ENCODE results near the gene CAMKV. TPM values are rescaled to one million over a fixed set of nuclear protein-coding genes. Genes with fewer than 3 reads are reported as not detected.
A peak's percentile ranks its signal among the peaks of the same experiment; 100 is the strongest.
"Not testable (repeated sequence)": the region's sequence is repeated elsewhere in the genome, so short reads cannot be mapped to it uniquely, and the experiment has no call there.

The CAMKV gene
- under 1 TPM in 1 of 2 donors, not detected in 1; 0.01 TPM for polyA plus RNA-seq

DNA sequence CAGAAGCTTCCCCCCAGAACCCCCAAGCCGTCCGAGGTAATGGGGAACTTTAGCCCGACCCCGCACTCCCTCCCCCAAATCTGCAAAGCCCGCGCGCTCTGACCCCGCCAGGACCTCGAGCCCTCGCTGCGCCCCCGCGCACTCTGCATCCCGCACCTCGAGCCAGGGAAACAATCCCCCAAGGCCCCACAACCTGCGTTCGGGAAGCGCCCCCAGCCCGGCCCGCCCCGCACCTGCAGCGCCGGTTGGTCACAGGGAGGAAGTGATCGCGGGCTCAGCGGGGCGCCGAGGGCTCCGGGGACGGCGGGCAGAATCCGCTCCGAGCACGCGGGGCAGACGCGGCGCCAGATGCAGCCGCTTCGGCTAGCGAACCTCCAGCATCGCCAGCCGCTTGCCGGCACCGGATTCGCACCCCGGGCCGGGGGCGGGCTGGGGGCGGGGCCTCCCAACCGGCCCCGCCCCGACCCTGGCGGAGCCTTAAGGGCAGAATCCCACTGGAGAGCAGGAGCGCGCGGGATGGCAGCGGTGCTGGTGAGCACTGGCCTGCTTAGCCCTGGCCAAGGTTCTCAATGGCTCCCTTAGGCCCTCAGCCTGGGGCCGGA lies at the start of gene CAMKV:
TSS of gene CAMKV (minus strand) at position 382 of the 602 bp plus-strand sequence. CDS start 7,518 bp downstream, outside the sequence.
- WGBS, 2 donors: 2% methylated on average over 32 to 59 of the region's 59 CpGs
- H3K36me3 ChIP-seq (ENCODE audit: control insufficient read depth in 2 of 2, insufficient read depth in 2 of 2, low read length in 1 of 2): no peaks in the 10 kb centered on the region
- no peak within 1 kb of the TSS for H3K27ac ChIP-seq (ENCODE audit: low read depth in 2 of 2, low read length in 1 of 2)
- peak within 1 kb of the TSS; percentile 23 to 24 for H3K4me3 ChIP-seq (ENCODE audit: low read depth in 1 of 2, low read length in 2 of 2)
- H3K9me3 ChIP-seq (ENCODE audit: control insufficient read depth in 2 of 2, insufficient read depth in 1 of 2, low read depth in 1 of 2, low read length in 1 of 2): no peaks in the 10 kb centered on the region
- H3K27me3 ChIP-seq (ENCODE audit: control insufficient read depth in 1 of 2, insufficient read depth in 2 of 2, low read length in 2 of 2): peaks cover 0 to 5% of the 10 kb centered on the region in 2 donors
- peaks cover 3% of the 10 kb centered on the region in 2 donors for H3K4me1 ChIP-seq (ENCODE audit: control insufficient read depth in 2 of 2, insufficient read depth in 2 of 2, low read length in 1 of 2)

DNA sequence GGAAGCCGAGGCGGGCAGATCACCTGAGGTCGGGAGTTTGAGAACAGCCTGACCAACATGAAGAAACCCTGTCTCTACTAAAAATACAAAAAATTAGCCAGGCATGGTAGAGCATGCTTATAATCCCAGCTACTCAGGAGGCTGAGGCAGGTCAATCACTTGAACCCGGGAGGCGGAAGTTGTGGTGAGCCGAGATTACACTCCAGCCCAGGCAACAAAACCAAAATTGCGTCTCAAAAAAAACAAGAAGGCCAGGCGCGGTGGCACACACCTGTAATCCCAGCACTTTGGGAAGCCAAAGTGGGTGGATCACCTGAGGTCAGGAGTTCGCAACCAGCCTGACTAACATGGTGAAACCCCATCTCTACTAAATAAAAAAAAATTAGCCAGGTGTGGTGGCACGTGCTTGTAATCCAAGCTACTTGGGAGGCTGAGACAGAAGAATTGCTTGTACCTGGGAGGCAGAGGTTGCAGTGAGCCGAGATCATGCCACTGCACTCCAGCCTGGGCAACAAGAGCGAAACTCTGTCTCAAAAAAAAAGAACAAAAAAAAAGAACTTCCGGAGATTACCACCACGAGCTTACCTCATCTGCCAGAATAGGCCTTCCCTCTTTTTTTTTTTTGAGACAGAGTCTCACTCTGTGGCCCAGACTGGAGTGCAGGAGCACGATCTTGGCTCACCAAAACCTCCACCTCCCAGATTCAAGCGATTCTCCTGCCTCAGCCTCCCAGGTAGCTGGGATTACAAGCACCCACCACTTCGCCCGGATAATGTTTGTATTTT lies 48.3 kb upstream of the CAMKV start:
- not testable (repeated sequence) for H3K27ac ChIP-seq (ENCODE audit: low read depth in 2 of 2, low read length in 1 of 2); H3K9me3 ChIP-seq (ENCODE audit: control insufficient read depth in 2 of 2, insufficient read depth in 1 of 2, low read depth in 1 of 2, low read length in 1 of 2); H3K27me3 ChIP-seq (ENCODE audit: control insufficient read depth in 1 of 2, insufficient read depth in 2 of 2, low read length in 2 of 2); H3K4me1 ChIP-seq (ENCODE audit: control insufficient read depth in 2 of 2, insufficient read depth in 2 of 2, low read length in 1 of 2); H3K4me3 ChIP-seq (ENCODE audit: low read depth in 1 of 2, low read length in 2 of 2); H3K36me3 ChIP-seq (ENCODE audit: control insufficient read depth in 2 of 2, insufficient read depth in 2 of 2, low read length in 1 of 2)
- WGBS, 2 donors: 92% methylated on average over 19 of the region's 19 CpGs

DNA sequence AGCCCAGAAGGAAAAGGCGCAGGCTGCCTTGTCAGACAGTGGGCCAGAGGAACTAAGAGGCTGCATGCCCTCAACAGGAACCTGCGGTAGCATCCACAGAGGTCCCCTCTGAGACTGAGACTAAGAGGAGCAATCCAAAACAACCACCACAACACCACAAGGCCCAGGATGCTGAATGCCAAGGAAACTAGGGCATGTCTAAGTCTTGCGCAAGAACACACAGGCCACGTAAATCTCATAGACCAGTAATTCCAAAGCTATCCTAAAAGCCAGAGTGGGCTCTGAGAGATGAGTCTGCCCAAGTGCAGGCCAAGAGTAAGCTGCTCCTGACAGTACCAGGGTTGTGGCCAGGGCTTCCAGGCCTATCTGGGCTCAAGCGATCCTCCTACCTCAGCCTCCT lies 47.0 kb upstream of the CAMKV start:
- H3K4me3 ChIP-seq (ENCODE audit: low read depth in 1 of 2, low read length in 2 of 2): no peak overlapping the region
- peaks cover 0 to 2% of the 10 kb centered on the region in 2 donors for H3K4me1 ChIP-seq (ENCODE audit: control insufficient read depth in 2 of 2, insufficient read depth in 2 of 2, low read length in 1 of 2)
- H3K9me3 ChIP-seq (ENCODE audit: control insufficient read depth in 2 of 2, insufficient read depth in 1 of 2, low read depth in 1 of 2, low read length in 1 of 2): no peaks in the 10 kb centered on the region
- H3K27me3 ChIP-seq (ENCODE audit: control insufficient read depth in 1 of 2, insufficient read depth in 2 of 2, low read length in 2 of 2): no peaks in the 10 kb centered on the region
- no peak overlapping the region for H3K27ac ChIP-seq (ENCODE audit: low read depth in 2 of 2, low read length in 1 of 2)
- peaks cover 5% of the 10 kb centered on the region in 2 donors for H3K36me3 ChIP-seq (ENCODE audit: control insufficient read depth in 2 of 2, insufficient read depth in 2 of 2, low read length in 1 of 2)
- 87 to 89% methylated on average over 5 of the region's 5 CpGs for WGBS, 2 donors

DNA sequence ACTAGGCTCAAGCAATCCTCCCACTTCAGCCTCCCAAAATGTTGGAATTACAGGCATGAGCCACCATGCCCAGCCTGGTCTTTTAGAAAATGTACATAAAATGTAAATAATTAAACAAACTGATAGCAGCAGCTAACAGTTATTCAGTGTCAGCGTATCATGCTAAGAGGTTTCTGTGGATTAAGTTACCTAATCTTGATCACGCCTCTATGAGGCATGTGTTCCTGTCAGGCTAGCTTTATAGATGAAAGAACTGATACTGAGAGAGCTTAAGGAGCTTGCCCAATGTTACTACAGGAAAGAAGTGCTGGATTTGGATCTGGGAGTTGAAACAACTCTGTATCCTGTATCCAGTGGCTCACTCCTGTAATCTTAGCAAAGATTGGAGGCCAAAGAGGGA lies 45.2 kb upstream of the CAMKV start:
- Histone ChIP-seq H3K27ac (ENCODE audit: low read depth in 2 of 2, low read length in 1 of 2) (no peak overlapping the region), H3K4me1 (ENCODE audit: control insufficient read depth in 2 of 2, insufficient read depth in 2 of 2, low read length in 1 of 2) (peaks cover 0 to 2% of the 10 kb centered on the region in 2 donors)
- 60 to 67% methylated on average over 2 of the region's 2 CpGs for WGBS, 2 donors

DNA sequence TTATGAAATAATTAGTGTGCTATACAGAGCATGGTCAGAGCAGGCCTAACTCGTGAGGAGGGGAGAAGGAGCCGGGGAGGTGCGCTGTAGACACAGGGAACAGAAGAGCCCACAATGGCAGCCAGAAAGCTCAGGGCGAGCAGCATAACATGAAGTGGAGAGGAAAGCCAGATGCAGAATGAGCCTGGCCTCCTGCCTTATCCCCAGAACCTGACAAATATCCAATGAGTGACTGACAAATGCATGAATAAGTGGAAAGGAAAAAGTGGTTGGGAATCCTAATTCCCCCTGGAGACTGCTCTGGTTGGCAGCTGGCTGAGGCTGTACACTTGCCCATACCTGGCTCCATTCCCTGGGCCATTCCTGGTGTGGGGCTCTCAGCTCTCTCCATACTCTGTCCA lies 43.2 kb upstream of the CAMKV start:
- Histone ChIP-seq H3K27ac (ENCODE audit: low read depth in 2 of 2, low read length in 1 of 2) (no peak overlapping the region), H3K36me3 (ENCODE audit: control insufficient read depth in 2 of 2, insufficient read depth in 2 of 2, low read length in 1 of 2) (peaks cover 5 to 20% of the 10 kb centered on the region in 2 donors), H3K4me3 (ENCODE audit: low read depth in 1 of 2, low read length in 2 of 2) (no peak overlapping the region), H3K9me3 (ENCODE audit: control insufficient read depth in 2 of 2, insufficient read depth in 1 of 2, low read depth in 1 of 2, low read length in 1 of 2) (no peaks in the 10 kb centered on the region), H3K4me1 (ENCODE audit: control insufficient read depth in 2 of 2, insufficient read depth in 2 of 2, low read length in 1 of 2) (peaks cover 0 to 2% of the 10 kb centered on the region in 2 donors), H3K27me3 (ENCODE audit: control insufficient read depth in 1 of 2, insufficient read depth in 2 of 2, low read length in 2 of 2) (no peaks in the 10 kb centered on the region)
- WGBS, 2 donors: 88 to 95% methylated on average over 4 of the region's 4 CpGs

More for the DNA sequence above, 45.2 kb upstream of the CAMKV start:
- no peaks in the 10 kb centered on the region for H3K9me3 ChIP-seq (ENCODE audit: control insufficient read depth in 2 of 2, insufficient read depth in 1 of 2, low read depth in 1 of 2, low read length in 1 of 2)
- H3K4me3 ChIP-seq (ENCODE audit: low read depth in 1 of 2, low read length in 2 of 2): no peak overlapping the region
- H3K36me3 ChIP-seq (ENCODE audit: control insufficient read depth in 2 of 2, insufficient read depth in 2 of 2, low read length in 1 of 2): peaks cover 5 to 10% of the 10 kb centered on the region in 2 donors
- H3K27me3 ChIP-seq (ENCODE audit: control insufficient read depth in 1 of 2, insufficient read depth in 2 of 2, low read length in 2 of 2): no peaks in the 10 kb centered on the region

DNA sequence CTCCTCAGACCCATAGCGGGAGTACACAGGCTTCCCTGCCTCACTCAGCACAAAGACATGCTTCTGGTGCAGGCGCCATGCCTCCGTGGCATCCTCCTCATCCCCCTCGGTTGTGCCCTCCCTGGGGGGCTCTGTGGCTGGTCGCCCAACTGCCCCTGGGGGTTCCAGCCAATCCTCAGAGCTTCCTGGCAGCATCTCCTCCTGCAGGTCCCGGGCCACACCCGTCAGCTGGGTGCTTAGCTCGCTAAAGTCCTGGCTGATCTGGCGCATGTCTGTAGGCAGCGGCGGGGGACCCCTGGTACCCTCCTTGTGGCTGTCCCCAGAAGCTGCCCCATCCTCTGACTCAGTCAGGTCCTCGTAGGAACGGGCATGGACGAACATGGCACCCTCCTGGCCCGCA lies 41.9 kb upstream of the CAMKV start:
- no peak overlapping the region for H3K27ac ChIP-seq (ENCODE audit: low read depth in 2 of 2, low read length in 1 of 2)
- H3K36me3 ChIP-seq (ENCODE audit: control insufficient read depth in 2 of 2, insufficient read depth in 2 of 2, low read length in 1 of 2): peaks cover 5 to 20% of the 10 kb centered on the region in 2 donors
- no peaks in the 10 kb centered on the region for H3K27me3 ChIP-seq (ENCODE audit: control insufficient read depth in 1 of 2, insufficient read depth in 2 of 2, low read length in 2 of 2)
- H3K4me1 ChIP-seq (ENCODE audit: control insufficient read depth in 2 of 2, insufficient read depth in 2 of 2, low read length in 1 of 2): peaks cover 0 to 2% of the 10 kb centered on the region in 2 donors
- 88 to 89% methylated on average over 15 of the region's 15 CpGs for WGBS, 2 donors
- no peak overlapping the region for H3K4me3 ChIP-seq (ENCODE audit: low read depth in 1 of 2, low read length in 2 of 2)
- no peaks in the 10 kb centered on the region for H3K9me3 ChIP-seq (ENCODE audit: control insufficient read depth in 2 of 2, insufficient read depth in 1 of 2, low read depth in 1 of 2, low read length in 1 of 2)

GRCh38 chr3:49911124-49911420 lies 41.4 kb upstream of the CAMKV start:
- H3K9me3 ChIP-seq (ENCODE audit: control insufficient read depth in 2 of 2, insufficient read depth in 1 of 2, low read depth in 1 of 2, low read length in 1 of 2): no peaks in the 10 kb centered on the region
- H3K4me3 ChIP-seq (ENCODE audit: low read depth in 1 of 2, low read length in 2 of 2): no peak overlapping the region
- peaks cover 0 to 4% of the 10 kb centered on the region in 2 donors for H3K4me1 ChIP-seq (ENCODE audit: control insufficient read depth in 2 of 2, insufficient read depth in 2 of 2, low read length in 1 of 2)
- WGBS, 2 donors: 96 to 100% methylated on average over 2 of the region's 2 CpGs
- H3K27me3 ChIP-seq (ENCODE audit: control insufficient read depth in 1 of 2, insufficient read depth in 2 of 2, low read length in 2 of 2): no peaks in the 10 kb centered on the region
- peaks cover 5 to 20% of the 10 kb centered on the region in 2 donors for H3K36me3 ChIP-seq (ENCODE audit: control insufficient read depth in 2 of 2, insufficient read depth in 2 of 2, low read length in 1 of 2)
- no peak overlapping the region for H3K27ac ChIP-seq (ENCODE audit: low read depth in 2 of 2, low read length in 1 of 2)

DNA sequence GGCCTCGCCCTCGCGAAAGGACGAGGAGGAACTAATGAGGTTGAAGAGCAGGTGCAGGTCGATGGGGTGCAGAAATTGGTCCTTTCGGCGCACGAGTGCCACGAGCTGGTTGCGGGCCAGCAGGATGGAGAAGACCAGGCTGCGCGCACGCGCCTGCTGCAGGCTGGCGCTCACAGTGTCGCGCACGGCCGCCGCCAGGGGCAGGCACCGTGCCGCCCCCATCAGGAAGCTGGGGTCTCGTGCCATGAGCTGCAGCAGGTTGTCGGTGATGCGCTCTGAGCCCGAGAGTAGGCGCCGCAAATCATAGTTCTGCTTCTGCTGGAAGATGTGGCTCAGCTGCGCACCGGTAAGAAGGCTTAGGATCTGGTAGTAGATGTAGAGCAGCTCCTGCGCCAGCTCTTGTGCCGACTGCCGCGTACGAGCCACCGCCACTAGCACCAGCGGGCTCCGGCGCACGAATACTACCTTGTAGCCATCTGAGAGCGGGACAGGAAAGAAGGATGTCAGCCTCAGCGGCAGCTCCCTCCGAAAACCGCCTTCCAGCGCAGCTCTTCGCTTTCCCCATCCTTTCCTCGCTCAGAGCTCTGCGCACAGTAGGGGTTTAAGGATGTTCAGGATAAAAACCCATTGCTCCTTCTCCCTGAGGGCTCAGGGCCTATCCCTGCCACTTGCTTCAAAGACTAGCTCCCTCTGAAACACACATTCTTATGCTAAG lies 40.9 kb upstream of the CAMKV start:
- no peaks in the 10 kb centered on the region for H3K9me3 ChIP-seq (ENCODE audit: control insufficient read depth in 2 of 2, insufficient read depth in 1 of 2, low read depth in 1 of 2, low read length in 1 of 2)
- H3K27ac ChIP-seq (ENCODE audit: low read depth in 2 of 2, low read length in 1 of 2): no peak overlapping the region
- no peak overlapping the region for H3K4me3 ChIP-seq (ENCODE audit: low read depth in 1 of 2, low read length in 2 of 2)
- WGBS, 2 donors: 85 to 87% methylated on average over 48 of the region's 48 CpGs
- no peaks in the 10 kb centered on the region for H3K27me3 ChIP-seq (ENCODE audit: control insufficient read depth in 1 of 2, insufficient read depth in 2 of 2, low read length in 2 of 2)
- H3K4me1 ChIP-seq (ENCODE audit: control insufficient read depth in 2 of 2, insufficient read depth in 2 of 2, low read length in 1 of 2): peaks cover 0 to 4% of the 10 kb centered on the region in 2 donors
- H3K36me3 ChIP-seq (ENCODE audit: control insufficient read depth in 2 of 2, insufficient read depth in 2 of 2, low read length in 1 of 2): peaks cover 5 to 20% of the 10 kb centered on the region in 2 donors

DNA sequence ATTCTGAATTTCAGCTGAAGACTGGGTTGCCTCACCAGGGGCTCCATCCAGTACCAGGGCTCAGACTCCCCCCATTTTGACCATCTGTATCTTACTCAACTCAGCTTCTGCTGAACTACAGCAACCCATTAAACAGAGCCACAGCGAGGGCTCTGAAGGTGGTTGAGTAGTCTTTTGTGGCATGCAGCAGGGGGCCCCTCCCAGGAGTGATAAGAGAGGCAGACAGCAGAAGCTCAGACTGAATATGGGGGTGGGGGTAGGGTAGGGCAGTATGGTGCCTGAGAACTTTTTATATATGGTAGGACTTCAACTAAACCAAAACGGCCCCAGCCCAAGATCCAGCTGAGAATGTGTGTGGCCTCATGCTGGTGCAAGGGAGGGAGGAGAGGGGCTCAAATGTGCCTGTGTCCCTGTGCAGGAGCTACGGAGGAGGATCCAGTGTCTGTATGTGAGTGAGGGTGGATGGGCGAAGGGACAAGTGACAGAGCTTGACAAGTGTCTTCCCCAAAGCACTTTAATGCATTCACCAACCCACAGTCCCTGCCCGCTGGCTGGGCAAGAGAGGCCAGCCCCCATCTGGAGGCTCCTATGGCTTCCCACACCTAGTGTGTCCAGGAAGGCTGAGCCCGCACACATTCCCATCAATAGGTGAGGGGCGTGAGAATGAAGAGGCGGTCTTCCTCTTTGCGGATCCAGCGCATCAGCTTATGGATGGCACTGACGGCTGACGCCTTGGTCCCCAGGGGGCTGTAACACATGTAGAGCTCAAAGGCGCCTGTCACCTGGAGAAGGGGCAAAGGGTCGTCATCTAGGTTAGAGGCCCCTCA lies 38.9 kb upstream of the CAMKV start:
- H3K9me3 ChIP-seq (ENCODE audit: control insufficient read depth in 2 of 2, insufficient read depth in 1 of 2, low read depth in 1 of 2, low read length in 1 of 2): no peaks in the 10 kb centered on the region
- peaks cover 0 to 9% of the 10 kb centered on the region in 2 donors for H3K4me1 ChIP-seq (ENCODE audit: control insufficient read depth in 2 of 2, insufficient read depth in 2 of 2, low read length in 1 of 2)
- H3K4me3 ChIP-seq (ENCODE audit: low read depth in 1 of 2, low read length in 2 of 2): no peak overlapping the region
- H3K27me3 ChIP-seq (ENCODE audit: control insufficient read depth in 1 of 2, insufficient read depth in 2 of 2, low read length in 2 of 2): no peaks in the 10 kb centered on the region
- H3K36me3 ChIP-seq (ENCODE audit: control insufficient read depth in 2 of 2, insufficient read depth in 2 of 2, low read length in 1 of 2): peaks cover 5 to 20% of the 10 kb centered on the region in 2 donors
- H3K27ac ChIP-seq (ENCODE audit: low read depth in 2 of 2, low read length in 1 of 2): no peak overlapping the region
- 94 to 95% methylated on average over 14 of the region's 14 CpGs for WGBS, 2 donors

Data from esophagus (tissue), 2 donors.